Hindlimb muscle (tissue), 1 donor: ENCODE data around the gene IGSF21. TPM values are rescaled to one million over a fixed set of nuclear protein-coding genes. Genes with fewer than 3 reads are reported as not detected.

Experiments used
- DNase-seq: peaks from one replicate; pipeline ENCODE4 v3.0.0-alpha.2; 2013
- polyA plus RNA-seq: library from polyadenylated mRNA; unstranded; fragments of 120-200 nt; gene quantifications from one replicate; pipeline ENCODE4 v1.2.1, GENCODE V29; 2013; ENCODE audit not compliant: insufficient read length

The IGSF21 gene
- polyA plus RNA-seq, 1 donor: 0.48 TPM

DNA sequence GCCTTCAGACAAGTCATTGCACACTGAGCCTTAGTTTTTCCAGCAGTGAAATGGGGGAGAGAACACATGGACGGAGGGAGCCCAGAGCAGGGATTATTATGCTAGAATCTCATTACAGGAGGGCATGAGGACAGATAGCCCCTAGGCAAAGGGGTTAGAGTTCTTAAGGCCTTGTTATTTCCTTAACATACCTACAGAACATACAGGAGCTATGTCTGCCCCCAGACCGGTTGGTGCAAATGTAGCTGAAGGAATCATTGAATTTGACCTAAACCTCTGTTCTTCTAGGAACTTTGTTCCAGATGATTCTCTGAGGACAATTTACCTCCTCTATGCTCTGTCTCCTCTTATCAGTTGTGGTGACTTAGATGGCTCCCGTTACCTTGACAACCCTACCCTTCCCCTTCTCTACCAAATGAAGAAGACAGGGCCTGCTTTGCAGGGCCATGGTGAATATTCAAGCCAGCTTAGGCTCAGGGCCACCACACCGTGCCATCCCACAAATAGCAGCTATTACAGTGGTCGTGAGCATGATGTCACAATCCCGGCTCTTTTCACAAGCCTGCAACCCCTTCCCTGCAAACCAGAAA lies 156.9 kb downstream of the IGSF21 start:
- no peak for DNase-seq

DNA sequence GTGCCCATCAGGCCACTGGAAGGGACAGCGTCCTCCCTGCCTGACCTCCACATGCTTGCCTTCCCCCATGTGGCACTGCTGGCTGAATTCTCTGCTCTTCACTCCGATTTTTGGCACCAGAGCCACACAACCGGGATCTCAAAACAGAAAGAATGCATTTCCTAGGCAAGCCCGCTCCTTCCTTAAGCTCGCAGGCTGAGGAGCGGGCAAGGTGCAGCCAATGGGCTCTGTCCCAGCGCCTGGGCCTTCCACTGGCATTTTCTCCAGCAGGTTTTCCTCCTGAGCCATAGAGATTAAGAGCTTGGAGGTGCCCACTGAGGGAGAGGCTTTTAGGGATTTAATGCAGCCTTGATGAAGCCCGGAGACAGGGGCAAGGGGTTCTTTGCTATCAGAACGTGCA lies 158.0 kb downstream of the IGSF21 start:
- no peak for DNase-seq

DNA sequence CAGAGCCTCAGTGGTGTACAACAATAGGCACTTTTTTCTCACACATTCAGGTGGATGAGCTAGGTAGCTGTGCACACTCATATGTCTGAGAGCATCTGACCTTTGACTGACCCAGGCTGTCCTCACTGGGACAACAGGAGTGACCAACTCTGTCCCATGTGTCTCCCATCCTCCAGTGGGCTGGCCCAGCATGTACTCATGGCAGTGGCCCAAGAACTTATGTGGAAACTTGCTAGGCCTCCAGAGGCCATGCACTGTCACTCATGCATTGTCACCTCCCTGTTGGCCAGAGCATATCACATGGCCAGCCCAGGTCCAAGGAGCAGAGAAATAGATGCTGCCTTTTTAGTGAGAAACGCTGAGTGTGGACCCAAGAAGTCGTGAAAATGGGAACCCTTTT lies 158.8 kb downstream of the IGSF21 start:
- no peak for DNase-seq

DNA sequence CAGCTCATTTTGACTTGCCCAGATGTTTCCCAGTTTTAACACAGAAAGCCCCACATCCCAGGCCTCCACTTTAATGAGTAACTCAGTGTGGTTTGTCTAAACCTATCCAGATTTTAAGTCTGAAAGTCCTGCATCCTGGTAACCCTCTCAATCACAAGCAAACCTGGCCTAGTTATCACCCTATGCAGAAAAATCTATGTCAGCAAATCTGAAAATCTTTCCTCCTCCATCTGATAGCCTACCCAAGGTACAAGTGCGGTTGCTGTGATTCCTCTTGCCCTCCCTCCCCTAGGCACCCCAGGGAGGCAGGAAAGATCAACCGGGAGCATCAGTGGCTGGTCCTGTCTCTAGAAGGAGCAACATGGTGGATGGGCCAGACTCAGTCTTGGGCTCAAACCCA lies 163.7 kb downstream of the IGSF21 start:
- no peak for DNase-seq

DNA sequence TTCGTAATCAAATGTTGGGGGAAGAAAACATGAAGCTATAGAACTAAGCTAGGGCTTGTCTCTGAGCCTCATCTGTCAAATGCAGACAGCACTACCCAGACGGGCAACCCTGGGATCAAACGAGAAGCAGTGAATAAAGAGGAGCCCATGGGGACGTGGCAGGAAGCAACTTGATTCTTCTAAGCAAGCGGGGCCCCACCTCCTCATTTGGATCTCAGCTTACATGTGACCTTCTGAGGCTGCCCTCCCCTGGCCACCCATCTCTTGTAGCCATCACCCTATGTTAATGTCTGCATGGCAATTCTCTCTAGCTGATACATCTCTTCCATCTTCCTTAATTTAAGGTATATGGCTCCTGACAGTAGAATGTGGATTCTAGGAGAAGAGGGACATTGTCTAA lies 171.3 kb downstream of the IGSF21 start:
- DNase-seq: no peak

DNA sequence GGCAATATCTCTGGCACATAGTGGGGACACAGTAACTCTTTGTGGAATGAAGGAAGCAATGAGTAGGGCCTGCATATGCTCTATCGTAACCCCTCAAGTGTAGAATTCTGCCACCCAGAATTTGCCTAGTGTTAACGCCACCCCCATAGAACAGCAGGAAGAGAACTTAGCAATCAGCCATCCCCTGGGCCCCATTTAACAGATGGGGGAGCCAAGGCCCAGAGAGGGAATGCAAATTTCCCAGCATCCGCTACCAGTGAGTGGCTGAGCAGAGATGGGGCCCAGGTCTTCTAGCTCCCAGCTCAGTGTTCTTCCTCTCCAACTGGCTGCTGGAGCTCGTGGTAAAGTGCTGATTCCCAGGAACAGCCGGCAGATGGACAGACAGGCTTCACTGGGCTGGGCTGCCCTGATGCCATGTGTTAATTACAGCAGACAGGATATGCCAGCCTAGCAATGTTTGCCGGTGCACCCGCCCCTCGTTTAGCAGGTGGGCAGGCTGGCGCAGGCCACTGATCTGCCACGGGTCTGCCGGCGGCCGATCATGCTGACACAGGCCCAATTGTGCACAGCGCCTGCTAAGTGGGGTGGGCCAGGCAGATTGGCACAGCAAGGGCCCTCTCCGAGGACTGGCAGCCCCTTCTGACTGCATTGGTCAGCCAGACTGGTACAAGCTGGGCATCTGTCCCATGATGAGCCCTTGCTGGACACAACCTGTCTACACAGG lies 171.9 kb downstream of the IGSF21 start:
- DNase-seq: no peak

DNA sequence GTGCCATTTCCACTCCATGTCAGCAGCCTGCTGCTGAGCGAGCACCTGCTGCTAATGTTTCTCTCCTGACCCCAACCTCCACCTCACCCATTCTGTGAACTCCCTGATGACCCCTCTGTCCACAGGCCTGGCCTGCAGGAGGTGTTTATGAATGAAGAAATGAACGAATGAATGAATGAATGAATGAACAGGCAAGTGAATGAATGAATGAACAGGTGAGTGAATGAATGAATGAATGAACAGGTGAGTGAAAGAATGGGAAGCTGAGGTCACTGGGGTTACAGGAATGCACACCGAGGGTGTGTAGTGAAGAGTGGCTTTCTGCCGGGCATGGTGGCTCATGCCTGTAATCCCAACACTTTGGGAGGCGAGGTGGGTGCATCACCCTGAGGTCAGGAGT lies 173.4 kb downstream of the IGSF21 start:
- DNase-seq: no peak

DNA sequence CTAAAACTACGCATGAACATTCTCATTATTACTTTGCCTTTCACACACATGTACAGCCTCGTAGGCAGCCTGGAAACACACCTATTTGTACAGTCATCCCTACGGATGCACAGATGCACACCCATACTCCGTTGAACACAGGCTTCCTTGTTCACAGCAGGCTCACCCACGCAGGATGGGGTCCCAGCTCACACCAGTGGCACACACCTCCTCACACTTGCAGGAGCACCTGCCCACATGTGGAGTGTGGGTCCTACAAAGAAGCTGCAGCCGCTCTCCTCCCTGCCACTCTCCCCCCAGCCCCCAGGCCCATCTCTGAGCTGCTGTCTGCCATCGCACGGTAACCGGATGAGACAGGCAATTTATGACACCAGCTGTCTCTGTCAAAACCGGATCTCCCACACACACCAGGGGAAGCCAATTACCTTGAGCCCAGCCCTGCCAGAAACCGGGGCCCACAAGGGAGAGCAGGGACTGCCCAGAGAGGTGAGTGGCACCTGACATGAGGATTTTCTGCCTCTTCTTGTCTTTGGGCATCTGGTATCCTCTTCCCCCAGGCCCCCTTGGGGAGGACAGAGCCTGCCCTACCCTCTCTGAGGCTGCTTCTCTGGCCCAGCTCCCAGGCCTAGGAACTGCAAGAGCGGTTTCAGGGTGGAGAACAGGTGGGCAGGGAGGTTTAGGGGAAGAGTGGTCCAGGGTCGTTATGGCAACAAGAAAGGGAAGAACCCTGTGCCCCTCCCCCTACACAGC lies 175.4 kb downstream of the IGSF21 start:
- DNase-seq: no peak

DNA sequence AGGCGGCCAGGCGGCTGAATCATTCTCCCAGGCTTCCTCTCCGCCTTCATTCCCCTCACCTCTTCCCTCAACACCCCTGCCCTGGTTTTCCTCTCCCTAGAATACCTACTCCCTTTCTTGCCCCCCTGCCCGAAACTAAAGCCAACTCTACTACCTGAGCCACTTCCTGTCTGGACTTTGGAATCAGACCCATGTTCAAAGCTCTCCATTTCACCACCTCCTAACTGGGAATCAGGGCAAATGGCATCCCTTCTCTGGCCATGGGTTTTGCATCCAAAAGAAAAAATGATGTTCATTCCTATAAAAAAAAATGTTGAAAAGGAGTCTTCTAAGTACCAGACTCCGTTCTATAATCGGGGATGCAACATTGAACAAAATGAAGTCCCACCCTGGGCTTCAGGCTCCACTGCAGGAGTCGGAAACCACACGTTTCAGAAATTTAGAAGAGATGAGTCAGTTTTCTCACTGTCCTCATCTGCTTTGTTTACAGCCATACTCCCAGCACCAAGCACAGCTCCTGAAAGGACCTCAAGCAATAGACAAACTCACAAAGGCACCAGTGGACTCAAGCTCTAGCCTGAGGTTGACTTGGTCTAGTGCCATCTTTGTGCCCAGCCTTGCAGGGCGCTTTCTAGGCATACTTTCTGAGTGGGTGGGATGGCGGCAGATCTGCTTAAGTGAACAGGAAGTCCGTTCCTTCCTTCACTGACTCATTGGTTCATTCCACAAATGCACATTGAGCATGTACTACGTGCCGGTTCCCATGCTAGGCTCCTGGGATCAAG lies 176.2 kb downstream of the IGSF21 start:
- no peak for DNase-seq

DNA sequence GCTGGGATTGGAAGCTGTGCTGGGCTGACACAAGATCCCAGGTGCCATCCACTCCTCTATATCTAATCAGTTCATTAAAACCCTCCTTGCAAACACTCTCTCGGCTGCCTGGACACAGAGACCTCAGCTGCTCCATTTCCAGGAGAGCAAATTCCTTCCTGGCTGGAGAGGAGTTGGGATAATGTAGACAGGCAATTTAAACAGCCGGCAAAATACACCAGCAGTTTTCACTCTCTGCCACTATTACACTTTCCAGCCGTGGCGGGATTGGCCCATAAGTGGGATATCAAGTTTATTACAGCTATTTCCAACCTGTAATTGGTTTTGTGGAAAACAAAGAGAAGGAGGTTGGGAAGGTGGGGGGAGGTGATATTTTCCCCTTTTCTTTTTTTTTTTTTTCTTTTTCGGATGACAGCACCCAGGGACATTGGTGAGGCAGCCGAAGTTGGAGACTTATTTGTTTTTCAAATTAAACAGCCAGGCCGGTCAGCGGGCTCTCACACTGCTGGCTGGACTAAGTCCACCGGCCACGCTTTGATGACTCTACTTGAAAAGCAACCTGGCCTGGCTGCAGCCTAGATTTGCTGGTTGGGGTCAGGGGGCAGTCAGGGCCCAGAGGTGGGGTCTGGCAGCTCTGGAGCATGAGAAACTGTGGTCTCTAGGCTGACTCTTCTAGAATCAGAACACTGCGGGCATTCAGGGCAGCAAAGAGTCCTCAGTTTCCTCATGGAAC lies 177.4 kb downstream of the IGSF21 start:
- DNase-seq: no peak

DNA sequence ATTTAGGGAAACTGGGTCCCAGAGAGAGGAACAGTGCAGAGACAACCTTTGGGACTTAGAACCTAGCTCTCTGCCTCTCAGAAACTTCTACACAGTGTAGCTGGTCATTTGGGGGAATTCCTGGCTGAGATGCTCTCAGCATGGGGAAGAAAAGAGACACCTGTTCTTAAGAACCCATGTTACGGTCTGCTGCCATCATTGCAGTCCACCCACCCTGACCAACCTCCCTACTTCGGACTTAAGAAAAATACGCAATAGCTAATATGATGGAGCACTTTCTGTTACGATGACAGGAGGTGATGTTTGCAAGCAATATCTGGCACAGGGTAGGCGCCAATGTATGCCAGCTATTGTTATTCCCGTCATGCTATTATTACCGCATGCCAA lies 177.9 kb downstream of the IGSF21 start:
- DNase-seq: no peak

DNA sequence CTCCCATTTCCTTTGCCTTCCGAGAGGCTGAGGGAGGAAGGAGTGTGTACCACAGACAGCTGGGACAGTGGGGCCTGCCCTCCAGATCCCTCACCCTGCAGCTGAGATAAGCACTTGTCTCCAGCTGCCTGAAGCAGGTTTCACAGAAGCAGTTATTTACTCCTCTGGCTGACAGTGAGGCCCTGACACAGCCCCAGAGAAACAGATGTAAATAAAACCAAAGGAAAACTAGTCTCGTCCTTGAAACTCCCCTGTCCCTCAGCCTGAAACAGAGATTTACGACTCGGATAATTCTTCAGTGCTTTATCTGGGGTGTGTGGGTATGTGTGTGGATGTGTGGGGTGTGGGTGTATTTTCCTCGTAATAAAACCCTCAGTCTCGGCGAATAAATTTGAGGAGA lies 181.1 kb downstream of the IGSF21 start:
- DNase-seq: no peak

DNA sequence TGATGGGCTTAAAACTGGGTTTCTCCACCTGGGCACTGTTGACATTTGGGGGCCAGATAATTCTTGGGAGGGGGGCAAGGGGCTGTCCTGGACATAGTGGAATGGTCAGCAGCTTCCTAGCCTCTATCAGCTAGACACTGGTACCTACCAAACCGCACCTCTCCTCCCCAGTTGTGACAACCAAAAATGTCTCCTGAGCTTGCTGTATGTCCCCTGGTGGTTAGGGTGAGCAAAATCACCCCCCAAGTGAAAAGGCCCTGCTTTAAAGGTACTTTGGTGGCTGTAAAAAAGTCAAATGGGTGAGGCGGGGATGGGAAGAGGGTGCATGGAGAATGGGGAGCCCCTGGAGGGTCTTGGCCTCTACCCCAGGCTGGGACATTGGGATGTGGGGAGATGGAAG lies 182.0 kb downstream of the IGSF21 start:
- no peak for DNase-seq

DNA sequence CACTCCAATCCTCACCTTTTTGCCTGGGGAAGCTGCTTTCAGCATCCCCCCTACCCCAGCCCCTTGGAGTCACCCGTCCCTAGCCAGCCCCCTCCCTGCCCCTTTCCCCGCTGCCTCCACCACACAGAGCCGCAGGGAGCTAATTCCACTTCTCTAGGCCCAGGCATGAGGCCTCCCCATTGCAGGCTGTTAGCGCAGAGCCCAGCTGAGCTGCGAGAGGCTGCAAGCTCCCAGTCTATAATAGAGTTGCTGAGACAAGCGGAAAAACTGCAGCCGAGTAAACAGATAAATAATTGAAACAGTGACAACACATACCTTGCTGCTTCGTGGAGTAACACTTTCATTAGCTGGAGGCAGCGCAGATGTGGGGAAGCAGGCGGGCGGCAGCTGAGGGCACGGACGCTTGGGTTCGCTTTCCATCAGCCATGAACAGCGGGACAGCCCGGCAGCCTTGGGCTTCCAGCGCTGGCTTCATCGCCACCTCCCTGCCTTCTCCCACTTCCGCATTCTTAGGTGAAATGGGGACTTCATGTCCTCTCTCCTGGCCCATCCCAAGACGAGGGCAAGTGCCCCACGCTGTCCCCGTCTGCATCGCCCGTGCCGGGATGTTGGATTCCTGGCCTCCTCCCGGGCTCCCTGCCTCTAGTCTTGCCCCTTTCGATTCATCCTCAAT lies 183.3 kb downstream of the IGSF21 start:
- no peak for DNase-seq

DNA sequence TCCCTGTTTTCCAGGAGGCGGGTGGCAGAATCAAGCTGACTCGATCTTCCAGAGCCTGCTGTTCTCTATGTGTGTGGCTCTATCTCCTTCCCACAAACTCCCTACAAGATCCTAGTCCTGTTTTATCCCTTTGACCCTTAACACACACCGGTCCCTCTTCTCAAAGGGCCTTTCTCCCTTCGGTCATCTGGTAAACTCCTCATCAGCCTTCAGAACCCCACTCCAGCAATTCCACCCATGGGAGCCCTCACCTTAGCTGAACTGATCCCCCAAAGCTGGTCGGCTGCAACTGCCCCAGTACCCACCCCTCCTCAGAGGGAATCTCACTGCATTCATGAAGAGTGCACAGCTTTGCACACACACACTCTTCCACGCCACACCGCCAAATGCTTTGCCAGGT lies 184.9 kb downstream of the IGSF21 start:
- DNase-seq: no peak

DNA sequence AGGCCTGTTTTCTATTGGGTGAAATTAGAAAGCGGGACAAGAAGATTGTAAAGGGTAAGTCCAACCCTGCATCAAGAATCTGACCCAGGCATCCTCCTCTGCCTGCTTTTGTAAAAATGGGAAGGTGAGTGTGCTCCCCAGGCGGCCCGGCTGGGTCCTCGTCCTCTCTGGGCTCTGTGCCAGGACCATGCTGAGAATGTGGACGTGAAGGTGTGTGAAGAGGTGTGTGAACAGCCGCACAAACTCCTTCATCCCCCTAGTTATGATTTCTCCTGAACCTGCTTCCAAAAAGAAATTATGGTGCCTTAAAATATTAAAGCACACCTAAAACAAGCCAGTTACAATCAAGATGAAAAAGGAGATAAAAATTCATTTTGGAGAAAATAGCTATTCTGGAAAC lies 185.7 kb downstream of the IGSF21 start:
- no peak for DNase-seq

DNA sequence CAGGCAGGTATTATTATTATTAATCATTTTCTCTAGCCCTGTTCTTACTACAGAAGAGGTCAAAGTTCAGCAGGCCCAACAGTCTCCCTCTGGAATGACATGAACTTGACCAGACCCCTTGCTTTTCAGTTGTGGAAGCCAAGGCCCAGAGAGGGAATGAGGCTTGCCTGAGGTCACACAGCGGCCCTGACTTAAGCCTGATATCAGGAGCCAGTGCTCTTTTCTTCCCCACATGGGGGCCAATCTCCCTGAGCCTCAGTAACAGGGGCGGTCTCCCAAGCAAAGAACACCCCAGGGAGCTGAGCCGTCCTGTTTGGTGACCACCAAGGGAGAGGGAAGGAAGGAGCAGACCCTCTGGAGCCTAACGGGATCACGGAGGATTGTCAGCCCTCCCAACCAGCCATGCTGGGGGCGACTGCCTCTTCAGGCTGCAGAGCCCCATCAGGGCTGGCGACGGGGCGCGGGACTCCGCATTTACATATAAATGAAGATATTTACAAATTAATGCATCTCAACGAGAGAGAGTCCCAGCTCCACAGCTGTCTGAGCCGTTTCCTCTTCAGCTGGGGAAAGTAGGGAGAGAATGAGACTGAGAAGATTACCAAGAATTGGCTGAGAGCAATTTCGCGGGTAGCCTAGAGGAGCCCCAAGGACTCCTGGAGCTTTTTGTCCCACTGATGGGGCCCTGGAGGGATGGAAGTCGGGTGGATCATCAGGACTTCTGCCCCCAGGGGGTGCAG lies 187.0 kb downstream of the IGSF21 start:
- DNase-seq: no peak

DNA sequence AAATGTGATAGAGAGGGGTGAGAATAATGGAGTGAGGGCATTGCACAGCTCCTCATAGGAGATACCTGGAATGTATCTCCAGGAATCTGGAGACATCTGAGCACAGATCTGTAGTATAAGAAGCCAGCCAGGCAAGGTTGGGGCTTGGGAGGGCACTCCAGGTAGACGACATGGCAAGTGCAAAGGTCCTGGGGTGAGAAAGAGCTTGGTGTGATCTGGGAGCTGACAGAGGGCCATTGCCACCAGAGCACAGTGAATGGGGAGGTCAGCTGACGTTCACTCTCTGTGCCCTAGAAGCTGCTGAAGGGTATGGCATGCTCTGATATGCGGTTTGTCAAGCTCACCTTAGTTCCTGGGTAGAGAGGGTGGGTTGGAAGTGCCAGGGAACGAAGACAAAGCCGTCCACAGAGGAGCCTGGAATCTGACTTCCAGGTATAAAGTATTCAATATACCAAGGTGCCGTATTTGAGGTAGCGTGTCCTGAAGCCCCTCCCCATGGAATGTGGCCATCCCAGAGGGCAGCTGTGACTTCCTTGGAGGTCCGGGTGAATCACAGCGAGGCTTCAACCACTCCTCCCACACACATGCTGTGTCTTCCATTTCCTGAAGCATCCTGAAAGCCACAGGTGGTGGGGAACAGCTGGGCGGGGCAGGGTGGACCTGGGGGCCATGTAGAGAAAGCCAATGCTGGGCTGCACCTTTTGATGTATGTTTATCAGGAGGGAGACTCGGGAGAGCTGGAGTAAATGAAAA lies 190.5 kb downstream of the IGSF21 start:
- no peak for DNase-seq

DNA sequence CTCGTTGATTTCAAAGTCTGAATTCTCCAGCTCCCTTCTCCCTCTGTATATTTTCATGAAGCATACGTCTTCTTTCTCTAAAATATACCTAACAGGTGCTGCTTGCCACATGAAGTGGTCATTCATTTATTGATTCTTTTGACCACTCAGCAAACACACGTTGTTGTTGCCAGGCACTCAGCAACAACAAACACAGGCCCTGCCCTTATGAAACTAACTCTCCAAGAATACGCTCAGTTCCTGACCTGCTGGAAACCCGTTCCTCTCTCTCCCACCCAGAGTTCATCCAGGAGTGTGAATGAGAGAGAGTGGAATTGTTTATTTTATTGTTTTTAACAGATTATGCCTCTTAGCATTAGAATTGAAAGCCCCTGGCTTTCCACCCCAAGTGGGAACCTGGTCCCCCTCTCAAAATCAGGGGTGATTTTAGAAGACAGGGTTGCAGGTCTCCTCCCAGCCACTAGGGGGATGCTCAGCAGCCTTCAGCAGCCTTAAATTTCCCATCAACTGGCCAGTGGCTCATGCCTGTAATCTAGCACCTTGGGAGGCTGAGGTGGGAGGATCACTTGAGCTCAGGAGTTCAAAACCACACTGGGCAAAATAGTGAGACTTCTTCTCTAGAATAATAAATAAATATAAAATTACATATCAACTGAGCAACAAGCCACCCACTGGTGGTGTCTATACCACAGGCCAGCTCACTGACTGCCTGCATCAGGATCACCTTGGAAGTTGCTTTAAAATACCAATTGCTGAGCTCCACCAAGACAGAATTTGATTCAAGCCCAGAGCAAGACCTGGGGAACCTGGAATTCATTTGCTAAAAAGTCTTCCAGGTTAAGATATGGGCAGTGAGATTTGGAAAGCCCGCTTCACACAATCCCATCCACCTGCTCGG lies 192.1 kb downstream of the IGSF21 start:
- DNase-seq: no peak
